C4-2B (cell line): ENCODE data around the gene IGLON5.

ENCODE experiments used
- H3K27ac ChIP-seq: fragments of 450-650 bp; 2 replicates; pipeline ENCODE4 v1.5.1; 2017
- ZFX ChIP-seq: fragments of 450-650 bp; IDR thresholded peaks from 2 replicates; pipeline ENCODE4 v1.6.1; 2017
- TF ChIP-seq, protein P1 (sequence below): fragments of 450-650 bp; conservative IDR thresholded peaks from 2 replicates; pipeline ENCODE4 v1.5.1; 2017; ENCODE audit warnings: mild to moderate bottlenecking

The IGLON5 gene

DNA sequence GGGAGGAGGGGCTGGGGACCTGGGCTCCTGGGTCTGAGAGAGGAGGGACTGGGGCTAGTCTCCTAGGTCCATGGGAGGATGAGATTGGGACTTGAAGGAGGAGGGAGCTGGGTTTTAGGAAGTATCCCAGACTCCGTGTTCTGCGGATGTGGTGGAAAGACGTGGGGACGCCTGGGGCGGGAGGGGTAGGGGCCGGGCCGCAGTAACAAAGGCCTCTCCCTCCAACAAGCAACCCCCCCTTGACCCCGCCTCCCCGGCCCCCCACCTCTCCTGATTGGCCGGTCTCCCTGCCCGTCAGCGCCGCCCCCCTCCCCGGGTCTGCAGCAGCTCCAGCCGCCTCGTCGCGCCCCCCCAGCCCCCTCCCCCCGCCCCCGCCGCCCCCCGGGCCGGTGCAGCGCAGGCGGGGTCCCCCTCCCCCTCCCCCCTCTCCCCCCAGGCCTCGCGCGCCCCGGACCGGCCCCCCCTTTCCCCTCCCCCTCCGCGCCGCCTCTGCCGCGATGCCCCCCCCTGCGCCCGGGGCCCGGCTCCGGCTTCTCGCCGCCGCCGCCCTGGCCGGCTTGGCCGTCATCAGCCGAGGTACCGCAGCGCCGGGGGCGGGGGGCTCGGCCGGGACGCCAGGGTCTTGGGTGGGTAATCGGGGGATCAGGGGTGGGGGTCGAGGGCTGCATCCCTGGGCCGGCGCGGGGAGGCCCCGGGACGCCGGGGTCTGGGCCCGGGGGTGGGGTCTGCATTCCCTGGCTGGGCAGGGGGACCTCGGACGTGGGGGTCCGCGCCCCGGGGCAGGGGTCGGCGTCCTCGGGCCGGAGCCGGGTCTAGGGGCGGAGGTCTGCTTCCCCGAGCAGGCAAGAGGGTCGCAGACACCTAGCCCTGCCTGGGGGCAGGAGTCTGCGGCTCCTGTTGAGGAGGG lies at the start of gene IGLON5:
Gene IGLON5 (plus strand): TSS at position 294 of the 907 bp plus-strand sequence. CDS start 204 bp downstream, at position 498.
- TF ChIP-seq, protein P1, sequence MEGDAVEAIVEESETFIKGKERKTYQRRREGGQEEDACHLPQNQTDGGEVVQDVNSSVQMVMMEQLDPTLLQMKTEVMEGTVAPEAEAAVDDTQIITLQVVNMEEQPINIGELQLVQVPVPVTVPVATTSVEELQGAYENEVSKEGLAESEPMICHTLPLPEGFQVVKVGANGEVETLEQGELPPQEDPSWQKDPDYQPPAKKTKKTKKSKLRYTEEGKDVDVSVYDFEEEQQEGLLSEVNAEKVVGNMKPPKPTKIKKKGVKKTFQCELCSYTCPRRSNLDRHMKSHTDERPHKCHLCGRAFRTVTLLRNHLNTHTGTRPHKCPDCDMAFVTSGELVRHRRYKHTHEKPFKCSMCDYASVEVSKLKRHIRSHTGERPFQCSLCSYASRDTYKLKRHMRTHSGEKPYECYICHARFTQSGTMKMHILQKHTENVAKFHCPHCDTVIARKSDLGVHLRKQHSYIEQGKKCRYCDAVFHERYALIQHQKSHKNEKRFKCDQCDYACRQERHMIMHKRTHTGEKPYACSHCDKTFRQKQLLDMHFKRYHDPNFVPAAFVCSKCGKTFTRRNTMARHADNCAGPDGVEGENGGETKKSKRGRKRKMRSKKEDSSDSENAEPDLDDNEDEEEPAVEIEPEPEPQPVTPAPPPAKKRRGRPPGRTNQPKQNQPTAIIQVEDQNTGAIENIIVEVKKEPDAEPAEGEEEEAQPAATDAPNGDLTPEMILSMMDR: no peak
- no peak for TF ChIP-seq ZFX
- no peak within 1 kb of the TSS for H3K27ac ChIP-seq

DNA sequence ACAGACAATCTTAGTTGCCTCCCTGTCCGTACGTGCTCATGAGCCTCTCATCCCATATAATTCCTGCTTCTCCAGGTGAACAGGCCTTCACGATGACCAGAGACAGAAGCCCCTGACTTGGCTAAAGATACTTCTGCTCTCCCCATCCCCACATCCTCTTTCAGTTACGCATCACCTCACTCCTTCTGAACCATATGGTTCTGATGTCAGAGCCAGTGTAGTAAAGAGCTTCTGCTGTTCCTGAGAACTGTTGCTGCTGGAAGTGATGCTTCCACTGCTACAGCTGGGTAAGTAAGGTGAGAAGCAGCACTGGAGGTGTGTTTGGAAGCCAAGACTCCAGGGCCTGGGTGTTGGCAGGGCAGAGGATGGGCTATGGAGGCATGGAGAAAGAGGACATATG lies 47.6 kb upstream of the IGLON5 start:
- no peak for TF ChIP-seq ZFX
- TF ChIP-seq, protein P1: no peak
- H3K27ac ChIP-seq: no peak overlapping the region

DNA sequence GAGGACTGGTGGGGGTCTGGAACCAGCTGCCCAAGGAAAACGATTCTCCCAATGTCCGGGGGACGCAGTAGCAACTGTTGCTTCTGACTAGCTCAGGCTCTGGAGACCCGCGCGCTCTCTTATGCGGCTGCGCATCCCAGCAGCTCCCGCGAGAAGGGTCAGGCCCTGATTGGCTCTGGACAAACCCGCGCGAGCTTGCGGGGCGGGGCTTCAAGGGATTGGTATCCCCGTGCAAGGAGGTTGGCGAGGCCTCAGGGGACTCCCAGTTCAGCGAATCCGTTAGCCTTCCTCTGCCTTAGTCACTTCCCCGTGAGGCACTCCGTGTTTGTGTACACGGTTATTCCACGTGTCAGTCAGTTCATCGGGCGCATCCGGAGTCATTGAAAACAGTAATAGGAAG lies 40.4 kb upstream of the IGLON5 start:
- H3K27ac ChIP-seq: no peak overlapping the region
- TF ChIP-seq ZFX: no peak
- TF ChIP-seq, protein P1: no peak

DNA sequence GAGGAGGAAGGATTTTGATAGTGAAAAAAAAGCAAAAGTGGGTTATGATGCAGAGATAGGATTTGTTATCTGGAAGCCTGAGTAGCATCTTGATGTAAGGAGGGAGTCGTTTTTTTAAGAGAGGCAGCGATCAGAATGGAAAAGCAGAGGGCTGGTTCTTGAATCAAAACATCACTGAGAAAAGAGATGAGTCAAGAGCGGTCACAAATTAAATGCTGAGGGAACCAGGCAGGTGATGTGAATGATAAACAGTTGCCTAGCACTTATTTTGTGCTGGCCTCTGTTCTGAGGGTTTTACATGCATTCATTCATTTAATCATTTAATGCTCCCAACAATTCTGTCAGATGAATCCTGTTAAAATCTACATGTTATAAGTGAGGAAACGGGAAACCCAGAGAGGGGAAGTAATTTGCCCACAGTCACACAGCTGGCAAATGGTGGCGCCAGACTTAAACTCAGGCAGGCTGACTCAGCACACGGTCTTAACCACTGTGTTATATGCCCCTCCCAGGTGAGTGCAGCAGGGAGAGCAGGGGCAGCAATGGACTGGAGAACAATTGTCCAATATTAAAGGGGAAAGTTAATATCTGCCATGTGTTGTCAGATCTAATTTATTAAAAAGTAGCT lies 39.1 kb upstream of the IGLON5 start:
- TF ChIP-seq ZFX: no peak
- TF ChIP-seq, protein P1: no peak
- H3K27ac ChIP-seq: no peak overlapping the region

DNA sequence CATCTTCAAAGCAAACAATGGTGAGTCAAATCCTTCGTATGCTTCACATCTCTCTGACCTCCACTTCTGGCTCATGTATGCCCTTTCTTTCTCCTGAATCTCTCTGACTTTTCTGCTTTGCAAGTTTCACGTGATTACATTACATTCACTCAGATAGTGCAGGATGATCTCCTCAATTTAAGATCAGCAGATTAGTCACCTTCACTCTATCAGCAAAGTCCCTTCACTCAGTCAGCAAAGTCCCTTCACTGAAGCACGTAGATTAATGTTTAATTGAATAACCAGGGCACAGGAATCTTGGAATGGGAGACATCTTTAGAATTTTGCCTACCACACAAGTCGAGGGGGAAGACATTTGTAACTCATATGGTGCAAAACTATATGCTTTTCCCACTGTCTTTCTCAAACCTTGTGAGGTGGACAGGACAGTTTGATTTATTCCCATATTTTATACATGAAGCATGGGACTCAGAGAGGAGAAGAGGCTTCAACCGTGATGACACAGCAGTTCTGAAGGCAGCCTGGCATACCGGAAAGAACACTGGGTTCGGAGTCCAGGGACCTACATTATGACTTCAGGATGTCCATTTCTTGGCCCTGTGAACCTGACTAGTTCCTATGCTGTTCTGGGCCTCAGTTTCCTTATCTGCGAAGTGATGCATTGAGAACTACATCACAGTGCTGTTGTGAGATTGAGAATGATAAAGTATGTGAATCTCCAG lies 37.2 kb upstream of the IGLON5 start:
- no peak overlapping the region for H3K27ac ChIP-seq
- TF ChIP-seq, protein P1: no peak
- TF ChIP-seq ZFX: no peak

DNA sequence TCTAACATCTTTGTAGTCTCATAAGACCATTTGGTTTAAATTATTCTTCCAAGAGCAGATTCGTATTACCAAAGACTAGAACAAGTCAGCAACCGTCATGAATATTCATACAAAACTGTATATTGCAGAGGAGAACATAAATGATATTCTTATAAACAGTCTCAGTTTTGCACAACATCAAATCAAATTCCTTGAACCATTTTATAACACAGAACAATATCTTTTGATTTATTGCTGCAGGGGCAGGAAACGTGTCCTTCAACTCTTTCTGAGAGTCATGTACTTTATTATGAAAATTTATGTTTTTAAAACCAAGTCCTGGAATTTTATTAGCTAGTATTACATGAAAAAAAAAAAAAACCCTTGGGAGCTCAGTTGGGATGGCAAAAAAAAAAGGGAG lies 34.3 kb upstream of the IGLON5 start:
- TF ChIP-seq, protein P1: no peak
- TF ChIP-seq ZFX: no peak
- H3K27ac ChIP-seq: no peak overlapping the region

DNA sequence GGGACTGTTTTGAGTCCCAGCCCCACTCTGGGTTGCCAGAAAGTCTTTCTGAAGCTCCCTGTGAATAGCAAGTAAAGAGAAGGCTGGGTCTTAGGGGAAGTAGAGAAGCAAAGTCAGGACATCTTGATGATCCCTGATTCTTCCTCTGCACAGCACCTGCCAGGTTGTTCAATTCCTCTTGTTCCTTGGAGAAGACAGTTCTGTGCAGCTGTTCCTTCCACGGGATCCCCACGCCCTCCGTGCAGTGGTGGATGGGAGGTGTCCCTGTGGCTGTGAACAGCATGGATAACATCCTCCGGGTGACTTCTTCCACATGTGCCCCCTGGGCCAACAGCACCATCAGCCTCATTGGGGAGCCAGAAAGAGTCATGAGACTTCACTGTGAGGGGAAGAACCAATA lies 29.1 kb upstream of the IGLON5 start:
- H3K27ac ChIP-seq: no peak overlapping the region
- TF ChIP-seq ZFX: no peak
- TF ChIP-seq, protein P1: no peak
